HepG2 (cell line): ENCODE data around the gene MVP. TPM values are rescaled to one million over a fixed set of nuclear protein-coding genes. Genes with fewer than 3 reads are reported as not detected.
A peak's percentile ranks its signal among the peaks of the same experiment; 100 is the strongest.

Source experiments
- BRF2 ChIP-seq: sonication (generic); formaldehyde crosslinking; IDR thresholded peaks from 2 replicates; pipeline ENCODE4 v1.8.1; 2022; ENCODE audit warnings: mild to moderate bottlenecking, missing genetic modification reagents
- CENPBD1 ChIP-seq: sonication (generic); formaldehyde crosslinking; IDR thresholded peaks from 2 replicates; pipeline ENCODE4 v1.8.0; 2022; ENCODE audit warnings: missing genetic modification reagents, low read depth, mild to moderate bottlenecking, borderline replicate concordance
- ELF1 ChIP-seq: sonication (generic); formaldehyde crosslinking; IDR thresholded peaks from 2 replicates; pipeline ENCODE4 v1.4.0; 2020; ENCODE audit warnings: missing genetic modification reagents
- ETV6 ChIP-seq: sonication (generic); formaldehyde crosslinking; conservative IDR thresholded peaks from 2 replicates; pipeline ENCODE4 v1.4.0; 2020; ENCODE audit warnings: missing genetic modification reagents
- GRHL1 ChIP-seq: sonication (generic); formaldehyde crosslinking; conservative IDR thresholded peaks from 2 replicates; pipeline ENCODE4 v1.8.0; 2022; ENCODE audit warnings: missing genetic modification reagents
- HNRNPK ChIP-seq: fragments of 200-400 bp; formaldehyde crosslinking; IDR thresholded peaks from 2 replicates; pipeline ENCODE4 v1.6.1; 2018; ENCODE audit warnings: low read length, low read depth, moderate library complexity, mild to moderate bottlenecking; ENCODE audit not compliant: poor library complexity, severe bottlenecking
- LRRFIP1 ChIP-seq: sonication (generic); formaldehyde crosslinking; conservative IDR thresholded peaks from 2 replicates; pipeline ENCODE4 v1.4.0; 2020; ENCODE audit warnings: missing genetic modification reagents
- MATR3 ChIP-seq: sonication (generic); formaldehyde crosslinking; IDR thresholded peaks from 2 replicates; pipeline ENCODE4 v1.4.0; 2020; ENCODE audit warnings: missing genetic modification reagents
- MLLT10 ChIP-seq: sonication (generic); formaldehyde crosslinking; IDR thresholded peaks from 2 replicates; pipeline ENCODE4 v1.4.0; 2020; ENCODE audit warnings: missing genetic modification reagents
- RFXAP ChIP-seq: sonication (generic); formaldehyde crosslinking; IDR thresholded peaks from 2 replicates; pipeline ENCODE4 v1.4.0; 2020; ENCODE audit warnings: missing genetic modification reagents, borderline replicate concordance
- SRY ChIP-seq: sonication (generic); formaldehyde crosslinking; IDR thresholded peaks from 2 replicates; pipeline ENCODE4 v1.8.0; 2022; ENCODE audit warnings: mild to moderate bottlenecking, missing genetic modification reagents
- ZBTB7B ChIP-seq: sonication (generic); formaldehyde crosslinking; IDR thresholded peaks from 2 replicates; pipeline ENCODE4 v1.4.0; 2020; ENCODE audit warnings: missing genetic modification reagents
- ZKSCAN8 ChIP-seq: IDR thresholded peaks from 2 replicates; pipeline ENCODE4 v1.6.1; 2016; ENCODE audit warnings: borderline replicate concordance, missing genetic modification reagents, missing compliant biosample characterization
- ZMYM3 ChIP-seq: sonication (generic); formaldehyde crosslinking; IDR thresholded peaks from 2 replicates; pipeline ENCODE4 v1.5.1; 2020; ENCODE audit warnings: mild to moderate bottlenecking, missing genetic modification reagents
- ZNF10 ChIP-seq: sonication (generic); formaldehyde crosslinking; IDR thresholded peaks from 2 replicates; pipeline ENCODE4 v1.4.0; 2020; ENCODE audit warnings: mild to moderate bottlenecking, low read depth, missing genetic modification reagents, borderline replicate concordance
- ZNF3 ChIP-seq: IDR thresholded peaks from 2 replicates; pipeline ENCODE4 v1.7.0; 2017; ENCODE audit warnings: inconsistent platforms
- ZNF577 ChIP-seq: sonication (generic); formaldehyde crosslinking; IDR thresholded peaks from 2 replicates; pipeline ENCODE4 v1.4.0; 2020; ENCODE audit warnings: mild to moderate bottlenecking, low read depth, missing genetic modification reagents, borderline replicate concordance
- ZNF605 ChIP-seq: sonication (generic); formaldehyde crosslinking; IDR thresholded peaks from 2 replicates; pipeline ENCODE4 v1.8.0; 2022; ENCODE audit warnings: mild to moderate bottlenecking, missing genetic modification reagents
- ZNF660 ChIP-seq: sonication (generic); formaldehyde crosslinking; IDR thresholded peaks from 2 replicates; pipeline ENCODE4 v1.5.1; 2020; ENCODE audit warnings: mild to moderate bottlenecking, low read depth, missing genetic modification reagents, borderline replicate concordance
- ZNF749 ChIP-seq: sonication (generic); formaldehyde crosslinking; IDR thresholded peaks from 2 replicates; pipeline ENCODE4 v1.8.0; 2022; ENCODE audit warnings: mild to moderate bottlenecking, missing genetic modification reagents, moderate library complexity, borderline replicate concordance
- ZNF784 ChIP-seq: sonication (generic); formaldehyde crosslinking; IDR thresholded peaks from 2 replicates; pipeline ENCODE4 v1.5.1; 2020; ENCODE audit warnings: missing genetic modification reagents, mild to moderate bottlenecking, borderline replicate concordance
- ZNF878 ChIP-seq: sonication (generic); formaldehyde crosslinking; IDR thresholded peaks from 2 replicates; pipeline ENCODE4 v1.8.1; 2023; ENCODE audit warnings: mild to moderate bottlenecking, missing genetic modification reagents, moderate library complexity
- ZZZ3 ChIP-seq: sonication (generic); formaldehyde crosslinking; IDR thresholded peaks from 2 replicates; pipeline ENCODE4 v1.4.0; 2020; ENCODE audit warnings: missing genetic modification reagents, mild to moderate bottlenecking, borderline replicate concordance
- polyA plus RNA-seq, 8 experiments: library from polyadenylated mRNA; depleted of rRNA in 3 of 8; stranded (reverse) in 7 of 8; unstranded in 1 of 8; fragments of >200 nt; fragmentation: Illumina TruSeq in 4 of 8; extraction: Trizol in 4 of 8; gene quantifications; 2 replicates each; pipeline versions ENCODE4 v1.2.1 to v1.2.3, GENCODE V29; 2011 to 2016; ENCODE audit warnings: low read depth in 4 of 8, missing spikeins in 1 of 8, mixed read lengths in 1 of 8; ENCODE audit not compliant: insufficient read depth in 1 of 8
- total RNA-seq, 5 experiments: library from RNA; depleted of rRNA; stranded (reverse); fragments of >200 nt; fragmentation: Illumina TruSeq; extraction: Trizol; gene quantifications; 2 replicates each; pipeline ENCODE4 v1.2.3, GENCODE V29; 2016; ENCODE audit warnings: low read depth in 1 of 5

MVP gene
- total and polyA plus RNA-seq, 2 of the 13 experiments (the other 11 are each of a cell fraction or from before 2014, with no cell fraction given) = 22.9 to 43.5 TPM

GRCh38 chr16:29807426-29808218, 12.6 kb upstream of the MVP start (continued):
- TF ChIP-seq CENPBD1 (CRISPR knock-in tag) = no peak; the same call in 1 of the 2 replicates
- TF ChIP-seq GRHL1 (CRISPR knock-in tag) = no peak; the same call in 1 of the 2 replicates
- TF ChIP-seq ZNF784 (CRISPR knock-in tag) = peak; percentile 98
- TF ChIP-seq ZNF10 = no peak
- TF ChIP-seq ZZZ3 (CRISPR knock-in tag) = peak; percentile 94
- TF ChIP-seq ZBTB7B (CRISPR knock-in tag) = peak; percentile 81; the same call in 1 of the 2 replicates
- no peak; the same call in 1 of the 2 replicates for TF ChIP-seq ELF1 (CRISPR knock-in tag)
- peak; percentile 90; the same call in 1 of the 2 replicates for TF ChIP-seq ZNF577 (CRISPR knock-in tag)
- peak; percentile 99 for TF ChIP-seq SRY (CRISPR knock-in tag)
- TF ChIP-seq ZNF660 (CRISPR knock-in tag) = peak; percentile 92
- TF ChIP-seq LRRFIP1 (CRISPR knock-in tag) = no peak
- peak; percentile 65; the same call in 1 of the 2 replicates for TF ChIP-seq ZKSCAN8 (CRISPR knock-in tag)
- TF ChIP-seq RFXAP (CRISPR knock-in tag) = peak; percentile 94
- peak; percentile 99 for TF ChIP-seq ZNF605 (CRISPR knock-in tag)
- TF ChIP-seq ZNF749 (CRISPR knock-in tag) = peak; percentile 98
- peak; percentile 83 for TF ChIP-seq ZNF3 (CRISPR knock-in tag)
- no peak for TF ChIP-seq MLLT10
- TF ChIP-seq ZMYM3 (CRISPR knock-in tag) = peak; percentile 86
- peak; percentile 93 for TF ChIP-seq ZNF878 (CRISPR knock-in tag)
- TF ChIP-seq HNRNPK = no peak
- TF ChIP-seq MATR3 (CRISPR knock-in tag) = no peak
- TF ChIP-seq BRF2 (CRISPR knock-in tag) = peak; percentile 56; the same call in 1 of the 2 replicates
- 0 out of 2 replicates have a peak, but pooled peaks have one; percentile 18 for TF ChIP-seq ETV6 (CRISPR knock-in tag)
